KOPT-K1 (cell line): ENCODE measurements around the gene NES.

Experiments used
- H3K27ac ChIP-seq: fragments of 200-600 bp; sonication (generic); 2 replicates; pipeline ENCODE4 v1.5.1; 2016; ENCODE audit warnings: antibody characterized with exemption, mild to moderate bottlenecking, low read depth, low read length; ENCODE audit not compliant: poor library complexity, severe bottlenecking
- H3K36me3 ChIP-seq: fragments of 200-600 bp; sonication (generic); 2 replicates; pipeline ENCODE4 v1.5.1; 2017; ENCODE audit warnings: antibody characterized with exemption, mild to moderate bottlenecking, low read length, moderate library complexity; ENCODE audit not compliant: insufficient read depth
- H3K9me3 ChIP-seq: fragments of 200-600 bp; sonication (generic); 2 replicates; pipeline ENCODE4 v1.5.1; 2017; ENCODE audit warnings: antibody characterized with exemption, low read length, mild to moderate bottlenecking; ENCODE audit not compliant: insufficient read depth, poor library complexity, severe bottlenecking

The NES gene

GRCh38 chr1:156676114-156676819 is 940 bp downstream of the NES start:
- Histone ChIP-seq H3K9me3 (no peaks in the 10 kb centered on the region), H3K36me3 (no peaks in the 10 kb centered on the region), H3K27ac (no peak overlapping the region)

GRCh38 chr1:156675210-156676113 is 1.7 kb downstream of the NES start:
- H3K9me3 ChIP-seq = no peaks in the 10 kb centered on the region
- H3K27ac ChIP-seq = no peak overlapping the region
- no peaks in the 10 kb centered on the region for H3K36me3 ChIP-seq

DNA sequence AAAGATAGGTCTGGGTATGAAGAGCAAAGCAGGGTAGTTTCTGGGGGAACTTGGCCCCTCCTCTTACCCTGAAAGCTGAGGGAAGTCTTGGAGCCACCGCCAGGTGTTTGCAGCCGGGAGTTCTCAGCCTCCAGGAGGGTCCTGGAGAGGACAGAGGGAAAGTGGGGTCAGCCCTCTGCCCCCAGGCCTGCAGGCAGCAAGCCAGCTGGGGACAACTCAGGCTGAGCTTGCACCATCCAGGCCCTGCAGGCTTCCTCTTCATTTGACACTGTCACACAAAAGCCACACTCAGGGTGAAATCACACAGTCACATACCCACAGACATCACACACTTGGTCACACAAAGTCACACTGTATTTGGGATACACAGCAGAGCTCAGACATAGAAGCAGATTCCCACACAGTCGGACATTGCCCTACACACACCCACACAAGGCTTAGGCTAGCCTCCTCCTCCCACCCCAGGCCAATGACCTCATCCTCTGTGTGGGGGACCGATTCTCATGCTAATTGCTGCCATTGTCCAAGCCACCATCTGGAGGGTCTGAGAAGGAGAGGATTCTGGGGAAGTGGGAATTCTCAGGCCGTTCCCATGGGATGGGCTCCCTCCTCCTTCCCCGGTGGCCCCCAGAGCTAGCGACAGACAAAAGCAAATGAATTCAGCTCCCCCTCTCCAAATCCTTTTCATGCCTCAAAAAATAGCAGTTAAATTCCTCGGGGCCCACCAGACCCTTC is 3.7 kb downstream of the NES start:
- Histone ChIP-seq H3K36me3 (no peaks in the 10 kb centered on the region), H3K27ac (no peak overlapping the region), H3K9me3 (no peaks in the 10 kb centered on the region)

GRCh38 chr1:156671804-156672203 is 5.4 kb downstream of the NES start:
- Histone ChIP-seq H3K9me3 (no peaks in the 10 kb centered on the region), H3K27ac (no peak overlapping the region), H3K36me3 (no peaks in the 10 kb centered on the region)

DNA sequence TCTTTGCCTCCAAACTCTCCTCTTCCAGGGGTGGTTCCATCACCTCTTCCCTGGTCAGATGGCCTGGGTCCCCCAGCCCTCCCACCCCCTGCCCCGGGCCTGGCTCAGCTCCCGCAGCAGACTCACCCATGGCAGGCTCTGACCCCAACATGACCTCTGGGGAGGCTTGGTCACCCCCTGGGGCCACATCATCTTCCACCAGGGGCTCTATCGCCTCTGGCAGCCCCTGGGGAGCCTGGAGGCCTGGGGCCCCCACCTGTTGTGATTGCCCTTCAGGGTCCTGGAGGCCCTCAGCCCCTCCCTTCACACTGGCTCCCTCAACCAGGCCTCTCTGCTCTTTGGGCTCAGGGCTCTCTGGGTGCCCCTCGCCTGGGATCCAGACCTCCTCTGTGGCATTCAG is 6.4 kb downstream of the NES start:
- H3K27ac ChIP-seq = no peak overlapping the region
- no peaks in the 10 kb centered on the region for H3K9me3 ChIP-seq
- H3K36me3 ChIP-seq = no peaks in the 10 kb centered on the region

DNA sequence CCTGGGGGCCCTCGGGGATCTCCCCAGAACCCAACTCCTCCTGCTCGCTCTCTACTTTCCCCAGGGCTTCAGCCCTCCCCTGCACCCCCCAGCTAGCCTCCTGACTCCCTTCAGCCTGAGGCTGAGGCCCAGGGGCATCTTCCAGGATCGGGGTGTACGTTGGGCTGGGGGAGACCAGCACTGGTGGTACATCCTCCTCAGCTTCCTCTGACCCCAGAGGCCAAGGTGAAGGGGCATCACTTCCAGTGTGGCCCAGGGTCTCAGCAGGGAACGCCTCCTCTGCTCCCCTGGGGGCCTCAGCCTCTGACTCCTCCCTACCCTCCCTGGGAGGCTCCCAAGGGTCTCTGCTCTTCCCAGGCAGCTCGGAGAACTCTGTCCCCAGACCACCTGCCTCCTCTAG is 6.8 kb downstream of the NES start:
- Histone ChIP-seq H3K27ac (no peak overlapping the region), H3K36me3 (no peaks in the 10 kb centered on the region), H3K9me3 (no peaks in the 10 kb centered on the region)

- Histone ChIP-seq H3K36me3 (no peaks in the 10 kb centered on the region), H3K27ac (no peak overlapping the region), H3K9me3 (no peaks in the 10 kb centered on the region)
Measured at GRCh38 chr1:156669794-156670193, 7.4 kb downstream of the NES start.

GRCh38 chr1:156668801-156669637 is 8.2 kb downstream of the NES start:
- H3K9me3 ChIP-seq = no peaks in the 10 kb centered on the region
- no peak overlapping the region for H3K27ac ChIP-seq
- H3K36me3 ChIP-seq = no peaks in the 10 kb centered on the region

DNA sequence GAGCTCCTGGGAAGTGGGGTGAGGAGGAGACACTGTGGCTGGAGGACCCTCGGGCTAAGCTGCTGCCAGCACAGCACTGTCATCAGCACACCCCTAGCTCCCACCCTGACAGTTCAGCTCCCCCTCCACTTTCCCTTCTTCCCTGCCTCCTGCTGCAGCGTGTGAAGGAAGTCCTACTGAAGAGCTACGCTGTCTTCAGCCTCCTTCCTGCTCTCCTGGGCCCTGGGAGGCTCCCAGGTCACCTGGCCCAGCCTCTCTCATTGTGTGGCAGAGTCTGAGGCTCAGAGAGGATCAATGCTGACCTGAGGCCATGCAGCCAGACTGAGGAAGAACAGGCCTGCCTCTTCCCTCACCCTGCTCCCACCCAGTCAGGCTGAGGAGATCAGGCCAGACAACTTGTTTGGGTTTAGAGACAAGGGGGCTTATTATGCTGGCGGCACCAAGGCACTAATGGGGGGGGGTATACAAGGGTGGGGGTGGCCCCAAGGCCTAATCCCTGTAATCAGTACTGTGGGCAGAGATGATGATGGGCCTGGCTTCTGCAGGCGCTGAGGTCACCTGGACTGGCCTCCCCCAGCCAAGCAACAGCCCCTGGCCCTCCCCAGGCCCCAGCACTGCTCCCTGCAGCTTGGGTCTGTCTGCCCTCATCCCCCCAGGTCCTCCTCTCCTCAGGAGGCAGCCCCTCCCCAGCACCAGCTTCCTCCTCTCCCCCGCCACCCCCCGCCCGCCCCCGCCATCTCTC is 9.1 kb downstream of the NES start:
- no peaks in the 10 kb centered on the region for H3K9me3 ChIP-seq
- no peaks in the 10 kb centered on the region for H3K36me3 ChIP-seq
- no peak overlapping the region for H3K27ac ChIP-seq

DNA sequence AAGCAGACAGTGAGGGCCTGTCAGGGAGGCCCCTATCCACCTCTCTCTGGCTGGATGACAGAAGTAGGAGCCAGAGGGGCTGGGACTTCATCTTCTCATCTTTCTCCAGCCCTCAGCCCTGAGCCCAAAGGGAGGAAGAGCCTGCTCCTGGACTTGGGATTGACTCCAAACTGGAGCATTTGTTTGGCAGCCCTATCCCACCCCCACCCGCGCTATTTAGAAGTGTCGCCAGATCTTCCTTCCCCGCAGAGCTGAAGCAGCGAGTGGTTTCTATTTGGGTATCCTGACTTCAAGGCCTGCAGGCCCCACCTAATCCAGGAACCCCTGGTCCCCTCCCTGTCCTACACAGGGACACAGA is 9.6 kb downstream of the NES start:
- H3K27ac ChIP-seq = no peak overlapping the region
- no peaks in the 10 kb centered on the region for H3K36me3 ChIP-seq
- H3K9me3 ChIP-seq = no peaks in the 10 kb centered on the region

- Histone ChIP-seq H3K27ac (no peak overlapping the region), H3K36me3 (no peaks in the 10 kb centered on the region), H3K9me3 (no peaks in the 10 kb centered on the region)
Measured at GRCh38 chr1:156666862-156667609, 10.2 kb downstream of the NES start.

DNA sequence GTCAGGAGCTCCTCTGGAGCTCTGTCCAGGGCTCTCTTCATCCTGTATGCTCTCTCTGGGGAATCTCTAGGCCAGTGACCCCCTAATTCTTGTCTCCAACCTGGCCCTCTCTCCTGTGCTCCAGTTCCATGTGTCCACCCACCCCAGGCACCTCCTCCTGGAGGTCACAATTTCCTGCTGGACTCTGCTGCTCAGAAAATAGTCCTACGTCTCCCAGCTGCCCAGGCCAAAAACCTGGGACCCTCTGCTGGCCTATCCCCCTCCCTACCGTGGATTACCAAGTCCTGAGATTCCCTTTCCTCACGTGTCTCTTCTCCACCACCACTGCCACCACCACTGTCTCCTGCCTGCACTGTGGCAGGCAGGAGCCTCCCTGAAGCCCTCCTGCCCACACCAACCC is 11.7 kb downstream of the NES start:
- H3K27ac ChIP-seq = no peak overlapping the region

DNA sequence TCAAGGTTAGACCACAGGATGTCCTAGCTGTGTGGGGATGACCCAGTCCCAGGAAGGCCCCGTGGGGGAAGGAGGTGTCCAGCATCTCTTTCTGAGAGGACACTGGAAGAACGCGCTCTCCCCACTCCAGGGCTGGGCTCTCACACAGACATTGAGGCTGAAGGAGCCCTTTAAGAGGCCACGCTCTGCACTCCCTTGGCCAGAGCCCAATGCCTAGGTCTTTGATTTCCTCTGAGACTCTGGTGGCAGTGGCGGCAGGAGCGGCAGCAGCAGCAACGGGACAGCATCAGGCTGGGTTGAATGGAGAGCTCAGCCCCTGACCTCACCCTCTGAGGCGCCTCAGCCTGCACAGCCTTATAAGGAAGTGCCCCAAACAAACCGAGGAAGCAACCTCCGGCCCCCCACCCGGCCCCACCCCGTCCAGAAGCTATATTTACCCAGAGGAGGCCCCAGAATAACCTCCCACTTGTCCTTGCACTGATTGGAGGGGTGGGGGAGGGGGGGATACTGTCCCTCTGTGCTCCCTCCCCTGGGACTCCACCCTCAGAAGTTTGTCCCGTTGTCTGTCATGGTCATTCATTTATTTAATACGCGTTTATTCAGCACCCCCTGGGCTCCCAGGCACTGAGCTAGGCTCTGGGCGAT is 12.3 kb downstream of the NES start:
- no peak overlapping the region for H3K27ac ChIP-seq
- H3K9me3 ChIP-seq = no peaks in the 10 kb centered on the region
- H3K36me3 ChIP-seq = no peaks in the 10 kb centered on the region

More for the DNA sequence above, 11.7 kb downstream of the NES start:
- no peaks in the 10 kb centered on the region for H3K9me3 ChIP-seq
- H3K36me3 ChIP-seq = no peaks in the 10 kb centered on the region
